Activated CD4-positive, alpha-beta memory T cell treated with anti-CD3 and anti-CD28 coated beads for 36 hours (primary cell): ENCODE results near the gene CHD2. TPM values are rescaled to one million over a fixed set of nuclear protein-coding genes. Genes with fewer than 3 reads are reported as not detected.
A peak's percentile ranks its signal among the peaks of the same experiment; 100 is the strongest.

Experiments
- CTCF ChIA-PET: fragments of 350-600 bp; sonication (Branson Sonifier 250); formaldehyde crosslinking; loops from one replicate; lab custom pipeline; 2021; ENCODE audit warnings: antibody characterized with exemption, inconsistent platforms; lab: Charles Lee
- POLR2A ChIA-PET: fragments of 350-600 bp; sonication (Branson Sonifier 250); formaldehyde crosslinking; loops from one replicate; lab custom pipeline; 2021; ENCODE audit warnings: antibody characterized with exemption; lab: Charles Lee
- DNase-seq: peaks from one replicate; pipeline ENCODE4 v3.0.0-alpha.2; 2020
- H3K27ac Mint-ChIP-seq: one replicate; pipeline ENCODE4 v1.8.0; 2021; ENCODE audit warnings: mixed read lengths
- H3K27me3 Mint-ChIP-seq: one replicate; pipeline ENCODE4 v1.8.0; 2021; ENCODE audit warnings: mixed read lengths
- H3K36me3 Mint-ChIP-seq: one replicate; pipeline ENCODE4 v1.8.0; 2021; ENCODE audit warnings: mixed read lengths
- H3K4me1 Mint-ChIP-seq: one replicate; pipeline ENCODE4 v1.8.0; 2021; ENCODE audit warnings: low read depth, mixed read lengths
- H3K4me3 Mint-ChIP-seq: one replicate; pipeline ENCODE4 v1.8.0; 2021; ENCODE audit warnings: mild to moderate bottlenecking, mixed read lengths
- H3K9me3 Mint-ChIP-seq: one replicate; pipeline ENCODE4 v1.8.0; 2021; ENCODE audit warnings: mixed read lengths
- intact Hi-C: fragments of 100-400 bp; cut with micrococcal nuclease; formaldehyde crosslinking; loops from one replicate; pipeline ENCODE4 v1.15.1; 2023
- total RNA-seq, 2 experiments: library from RNA; stranded (reverse); gene quantifications; one replicate each; pipeline ENCODE4 v1.2.3, GENCODE V29; 2021

CHD2 gene
- total RNA-seq, 2 experiments from 2014 or later = 113 to 121 TPM

- H3K4me1 Mint-ChIP-seq = peaks cover 73% of the 10 kb centered on the region
- no peak for DNase-seq
- peaks cover 77% of the 10 kb centered on the region for H3K36me3 Mint-ChIP-seq
- POLR2A ChIA-PET = no interaction called here
- peak overlapping the region; percentile 39 for H3K27ac Mint-ChIP-seq
- intact Hi-C loops = no loop called here
- no peaks in the 10 kb centered on the region for H3K27me3 Mint-ChIP-seq
- H3K4me3 Mint-ChIP-seq = no peak overlapping the region
- CTCF ChIA-PET = interaction anchor here (0.6 to 3.2 kb wide), 2 partner anchors 10 to 134 kb away, joined by 3 to 17 read pairs; no protein-coding TSS in a partner anchor
- H3K9me3 Mint-ChIP-seq = no peaks in the 10 kb centered on the region
Observed at GRCh38 chr15:92930054-92930621, 30.0 kb downstream of the CHD2 start.

- DNase-seq = no peak
- H3K27ac Mint-ChIP-seq = peak overlapping the region; percentile 51
- H3K4me3 Mint-ChIP-seq = no peak overlapping the region
- H3K4me1 Mint-ChIP-seq = peaks cover 74% of the 10 kb centered on the region
- H3K9me3 Mint-ChIP-seq = no peaks in the 10 kb centered on the region
- CTCF ChIA-PET = interaction anchor here (0.6 to 3.2 kb wide), 2 partner anchors 9 to 134 kb away, joined by 3 to 17 read pairs; no protein-coding TSS in a partner anchor
- no peaks in the 10 kb centered on the region for H3K27me3 Mint-ChIP-seq
- POLR2A ChIA-PET = no interaction called here
- intact Hi-C loops = no loop called here
- peaks cover 80% of the 10 kb centered on the region for H3K36me3 Mint-ChIP-seq
Observed at GRCh38 chr15:92930776-92931175, 30.7 kb downstream of the CHD2 start.

- DNase-seq = no peak
- peak overlapping the region; percentile 67 for H3K27ac Mint-ChIP-seq
- peaks cover 72% of the 10 kb centered on the region for H3K4me1 Mint-ChIP-seq
- ChIA-PET POLR2A (interaction anchor here (0.7 kb wide), 1 partner anchor 26 kb away, joined by 3 read pairs; no protein-coding TSS in a partner anchor), CTCF (interaction anchor here (0.5 to 0.9 kb wide), 2 partner anchors 67 to 97 kb away, joined by 3 read pairs; no protein-coding TSS in a partner anchor)
- intact Hi-C loops = no loop called here
- no peaks in the 10 kb centered on the region for H3K9me3 Mint-ChIP-seq
- peaks cover 71% of the 10 kb centered on the region for H3K36me3 Mint-ChIP-seq
- no peaks in the 10 kb centered on the region for H3K27me3 Mint-ChIP-seq
- no peak overlapping the region for H3K4me3 Mint-ChIP-seq
Observed at GRCh38 chr15:92932946-92933649, 33.0 kb downstream of the CHD2 start.

GRCh38 chr15:92933831-92934230 is 33.7 kb downstream of the CHD2 start:
- peaks cover 68% of the 10 kb centered on the region for H3K36me3 Mint-ChIP-seq
- H3K27me3 Mint-ChIP-seq = no peaks in the 10 kb centered on the region
- H3K4me1 Mint-ChIP-seq = peaks cover 65% of the 10 kb centered on the region
- intact Hi-C loops = no loop called here
- POLR2A ChIA-PET = no interaction called here
- no peaks in the 10 kb centered on the region for H3K9me3 Mint-ChIP-seq
- CTCF ChIA-PET = interaction anchor here (1.4 kb wide), 1 partner anchor 136 kb away, joined by 4 read pairs; no protein-coding TSS in a partner anchor
- no peak for DNase-seq
- no peak overlapping the region for H3K27ac Mint-ChIP-seq
- no peak overlapping the region for H3K4me3 Mint-ChIP-seq

GRCh38 chr15:92934716-92935115 is 34.6 kb downstream of the CHD2 start:
- Mint-ChIP-seq H3K27me3 (no peaks in the 10 kb centered on the region), H3K27ac (no peak overlapping the region), H3K4me1 (peaks cover 65% of the 10 kb centered on the region), H3K36me3 (peaks cover 72% of the 10 kb centered on the region), H3K9me3 (no peaks in the 10 kb centered on the region), H3K4me3 (no peak overlapping the region)
- POLR2A ChIA-PET = no interaction called here
- DNase-seq = no peak
- CTCF ChIA-PET = interaction anchor here (0.5 to 1.4 kb wide), 2 partner anchors 18 to 137 kb away, joined by 3 to 4 read pairs; no protein-coding TSS in a partner anchor
- intact Hi-C loops = loop anchor here (1.0 to 5.0 kb wide), 2 partner anchors 24 to 58 kb away; no protein-coding TSS in a partner anchor

DNA sequence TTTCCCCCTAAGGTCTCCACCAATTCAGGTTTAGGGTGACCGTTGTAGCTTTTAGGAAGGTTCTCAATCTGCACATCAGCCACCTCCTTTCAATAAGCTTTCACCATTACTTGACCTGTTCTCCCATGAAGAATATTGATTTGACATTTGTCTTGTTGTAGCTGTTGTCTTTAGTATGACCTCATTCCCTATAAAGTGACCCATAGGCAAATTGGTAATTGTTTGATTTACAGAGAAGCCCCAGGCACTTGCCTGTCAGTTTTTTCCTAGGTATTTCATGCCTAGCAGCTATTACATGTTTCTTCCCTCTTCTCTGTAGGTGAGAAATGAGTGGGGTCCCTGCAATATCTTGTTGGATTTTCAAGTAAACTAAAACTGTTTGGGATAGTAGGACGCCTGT is 36.0 kb downstream of the CHD2 start:
- ChIA-PET CTCF (interaction anchor here (0.8 to 3.1 kb wide), 5 partner anchors 8 to 139 kb away, joined by 3 to 15 read pairs (median 3); no protein-coding TSS in a partner anchor), POLR2A (interaction anchor here (0.6 kb wide), 1 partner anchor 23 kb away, joined by 3 read pairs; no protein-coding TSS in a partner anchor)
- Mint-ChIP-seq H3K27me3 (no peaks in the 10 kb centered on the region), H3K27ac (peak overlapping the region; percentile 67), H3K36me3 (peaks cover 65% of the 10 kb centered on the region), H3K4me1 (peaks cover 55% of the 10 kb centered on the region), H3K9me3 (no peaks in the 10 kb centered on the region), H3K4me3 (no peak overlapping the region)
- intact Hi-C loops = loop anchor here (5.0 kb wide), 1 partner anchor 56 kb away; no protein-coding TSS in a partner anchor
- no peak for DNase-seq

GRCh38 chr15:92936693-92937092 is 36.6 kb downstream of the CHD2 start:
- peaks cover 67% of the 10 kb centered on the region for H3K36me3 Mint-ChIP-seq
- no peak overlapping the region for H3K4me3 Mint-ChIP-seq
- H3K27me3 Mint-ChIP-seq = no peaks in the 10 kb centered on the region
- H3K27ac Mint-ChIP-seq = peak overlapping the region; percentile 23
- CTCF ChIA-PET = interaction anchor here (0.8 to 3.1 kb wide), 6 partner anchors 9 to 139 kb away, joined by 3 to 15 read pairs (median 3); no protein-coding TSS in a partner anchor
- no peak for DNase-seq
- H3K4me1 Mint-ChIP-seq = peaks cover 59% of the 10 kb centered on the region
- H3K9me3 Mint-ChIP-seq = no peaks in the 10 kb centered on the region
- intact Hi-C loops = loop anchor here (5.0 kb wide), 1 partner anchor 56 kb away; no protein-coding TSS in a partner anchor
- POLR2A ChIA-PET = interaction anchor here (0.6 kb wide), 1 partner anchor 24 kb away, joined by 3 read pairs; no protein-coding TSS in a partner anchor

GRCh38 chr15:92937901-92938300 is 37.8 kb downstream of the CHD2 start:
- POLR2A ChIA-PET = no interaction called here
- peaks cover 70% of the 10 kb centered on the region for H3K4me1 Mint-ChIP-seq
- H3K27ac Mint-ChIP-seq = peak overlapping the region; percentile 78
- intact Hi-C loops = loop anchor here (5.0 kb wide), 1 partner anchor 54 kb away; no protein-coding TSS in a partner anchor
- peaks cover 74% of the 10 kb centered on the region for H3K36me3 Mint-ChIP-seq
- no peak overlapping the region for H3K4me3 Mint-ChIP-seq
- CTCF ChIA-PET = interaction anchor here (1.2 to 3.4 kb wide), 6 partner anchors 11 to 140 kb away, joined by 3 to 15 read pairs (median 6); no protein-coding TSS in a partner anchor
- H3K27me3 Mint-ChIP-seq = no peaks in the 10 kb centered on the region
- DNase-seq = no peak
- no peaks in the 10 kb centered on the region for H3K9me3 Mint-ChIP-seq

- peaks cover 69% of the 10 kb centered on the region for H3K4me1 Mint-ChIP-seq
- ChIA-PET CTCF (interaction anchor here (0.9 to 3.4 kb wide), 5 partner anchors 11 to 141 kb away, joined by 3 to 15 read pairs (median 6); no protein-coding TSS in a partner anchor), POLR2A (no interaction called here)
- no peaks in the 10 kb centered on the region for H3K9me3 Mint-ChIP-seq
- peak overlapping the region; percentile 33 for H3K27ac Mint-ChIP-seq
- no peaks in the 10 kb centered on the region for H3K27me3 Mint-ChIP-seq
- H3K36me3 Mint-ChIP-seq = peaks cover 75% of the 10 kb centered on the region
- intact Hi-C loops = loop anchor here (5.0 kb wide), 1 partner anchor 54 kb away; no protein-coding TSS in a partner anchor
- no peak for DNase-seq
- H3K4me3 Mint-ChIP-seq = no peak overlapping the region
Observed at GRCh38 chr15:92938387-92938786, 38.3 kb downstream of the CHD2 start.

DNA sequence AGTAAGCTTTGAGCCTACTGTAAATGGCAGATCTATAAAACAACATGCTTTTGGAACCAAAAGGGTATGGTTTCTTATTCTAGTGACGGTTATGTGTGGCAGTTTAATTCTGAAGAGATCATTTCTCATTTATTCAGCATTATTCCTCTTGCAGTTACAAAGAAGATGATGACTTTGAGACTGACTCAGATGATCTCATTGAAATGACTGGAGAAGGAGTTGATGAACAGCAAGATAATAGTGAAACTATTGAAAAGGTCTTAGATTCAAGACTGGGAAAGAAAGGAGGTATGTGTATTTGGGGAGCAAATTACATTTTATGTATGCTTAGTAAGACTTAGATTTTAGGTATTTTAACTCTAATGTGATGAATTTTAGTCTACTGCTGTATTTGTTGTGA is 41.5 kb downstream of the CHD2 start:
- peaks cover 76% of the 10 kb centered on the region for H3K36me3 Mint-ChIP-seq
- H3K4me3 Mint-ChIP-seq = no peak overlapping the region
- intact Hi-C loops = loop anchor here (2.0 to 5.0 kb wide), 3 partner anchors 17 to 81 kb away; no protein-coding TSS in a partner anchor
- H3K4me1 Mint-ChIP-seq = peaks cover 44% of the 10 kb centered on the region
- H3K9me3 Mint-ChIP-seq = peaks cover 4% of the 10 kb centered on the region
- ChIA-PET CTCF (interaction anchor here (0.8 to 1.0 kb wide), 2 partner anchors 33 to 94 kb away, joined by 3 read pairs; no protein-coding TSS in a partner anchor), POLR2A (interaction anchor here (1.1 to 2.2 kb wide), 2 partner anchors 20 to 133 kb away, joined by 4 to 7 read pairs; no protein-coding TSS in a partner anchor)
- DNase-seq = no peak
- H3K27me3 Mint-ChIP-seq = no peaks in the 10 kb centered on the region
- peak overlapping the region; percentile 62 for H3K27ac Mint-ChIP-seq

- intact Hi-C loops = loop anchor here (2.0 to 5.0 kb wide), 2 partner anchors 16 to 80 kb away; no protein-coding TSS in a partner anchor
- ChIA-PET CTCF (interaction anchor here (0.6 to 1.1 kb wide), 3 partner anchors 9 to 18 kb away, joined by 3 read pairs; no protein-coding TSS in a partner anchor), POLR2A (interaction anchor here (1.9 to 2.2 kb wide), 2 partner anchors 21 to 134 kb away, joined by 5 to 7 read pairs; no protein-coding TSS in a partner anchor)
- peak overlapping the region; percentile 9 for H3K27ac Mint-ChIP-seq
- no peaks in the 10 kb centered on the region for H3K27me3 Mint-ChIP-seq
- H3K9me3 Mint-ChIP-seq = peaks cover 12% of the 10 kb centered on the region
- DNase-seq = no peak
- peak overlapping the region; percentile 1 for H3K4me3 Mint-ChIP-seq
- H3K4me1 Mint-ChIP-seq = peaks cover 33% of the 10 kb centered on the region
- H3K36me3 Mint-ChIP-seq = peaks cover 82% of the 10 kb centered on the region
Observed at GRCh38 chr15:92942706-92943105, 42.6 kb downstream of the CHD2 start.
